ENCODE results near the gene ZNF527.

ZNF527 gene

GRCh38 chr19:37342753-37343152 is 28.1 kb upstream of the ZNF527 start:
- H3K27me3 ChIP-seq (ENCODE audit: insufficient read depth, low read length, poor library complexity) = no peaks in the 10 kb centered on the region
- peaks cover 1% of the 10 kb centered on the region for H3K36me3 ChIP-seq (ENCODE audit: control insufficient read depth, insufficient read depth, low read length)
- H3K18ac ChIP-seq (ENCODE audit: low read length) = no peak overlapping the region
- no peak for DNase-seq
- no peak overlapping the region for H4K5ac ChIP-seq (ENCODE audit: low read length)
- no peak overlapping the region for H3K27ac ChIP-seq (ENCODE audit: low read depth, low read length)
- H3K23ac ChIP-seq (ENCODE audit: low read length) = no peak overlapping the region
- no peak overlapping the region for H3K4me3 ChIP-seq (ENCODE audit: low read length)
- H3K4me1 ChIP-seq (ENCODE audit: control insufficient read depth, low read depth, low read length) = no peaks in the 10 kb centered on the region
- H3K79me2 ChIP-seq (ENCODE audit: control insufficient read depth, insufficient read depth, low read length) = no peaks in the 10 kb centered on the region
- H2BK5ac ChIP-seq (ENCODE audit: low read length) = no peak overlapping the region
- peaks cover 1% of the 10 kb centered on the region for H3K79me1 ChIP-seq (ENCODE audit: low read length)
- H2BK15ac ChIP-seq (replicated peaks; ENCODE audit: low read depth) = no peak overlapping the region
- H2BK120ac ChIP-seq (ENCODE audit: low read depth, low read length) = no peak overlapping the region
- no peak overlapping the region for H4K8ac ChIP-seq (ENCODE audit: low read depth, low read length)
- no peak overlapping the region for H2AK5ac ChIP-seq (ENCODE audit: low read length)
- H3K4me2 ChIP-seq (ENCODE audit: low read length) = no peak overlapping the region
- no CpG with 5 or more reads among the region's 5 CpGs for WGBS (ENCODE audit: extremely low coverage, insufficient coverage, low lambda C conversion rate)
- no peak overlapping the region for H3K56ac ChIP-seq (ENCODE audit: low read length)
- no peak overlapping the region for H3K4ac ChIP-seq (ENCODE audit: low read depth, low read length)
- no peak overlapping the region for H3K9ac ChIP-seq (ENCODE audit: low read length)

DNA sequence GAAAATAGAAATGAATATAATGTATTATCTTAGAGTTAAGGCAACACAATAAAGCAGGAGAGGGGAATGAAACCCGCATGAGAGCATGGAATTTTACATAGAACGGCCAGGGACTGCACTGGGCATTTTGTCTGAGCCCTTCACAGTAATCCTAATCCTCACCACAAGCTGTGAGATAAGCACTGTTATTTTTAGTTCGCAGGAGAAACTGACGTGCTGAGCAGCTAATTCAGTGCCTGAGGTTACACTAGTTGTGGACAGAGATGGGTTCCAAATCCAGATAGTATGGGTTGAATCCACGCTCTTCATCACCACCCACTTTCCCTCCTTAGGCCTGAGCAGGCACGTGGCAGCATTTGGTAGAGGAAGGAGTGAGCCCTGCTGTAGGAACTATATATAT is 24.8 kb upstream of the ZNF527 start:
- Histone ChIP-seq H2BK120ac (ENCODE audit: low read depth, low read length) (no peak overlapping the region), H3K4me3 (ENCODE audit: low read length) (no peak overlapping the region), H3K36me3 (ENCODE audit: control insufficient read depth, insufficient read depth, low read length) (peaks cover 1% of the 10 kb centered on the region), H4K8ac (ENCODE audit: low read depth, low read length) (no peak overlapping the region), H2AK5ac (ENCODE audit: low read length) (no peak overlapping the region), H3K9ac (ENCODE audit: low read length) (no peak overlapping the region), H4K5ac (ENCODE audit: low read length) (no peak overlapping the region), H3K79me1 (ENCODE audit: low read length) (no peaks in the 10 kb centered on the region), H3K79me2 (ENCODE audit: control insufficient read depth, insufficient read depth, low read length) (no peaks in the 10 kb centered on the region), H3K4me2 (ENCODE audit: low read length) (no peak overlapping the region), H3K23ac (ENCODE audit: low read length) (no peak overlapping the region), H3K18ac (ENCODE audit: low read length) (no peak overlapping the region), H3K27me3 (ENCODE audit: insufficient read depth, low read length, poor library complexity) (no peaks in the 10 kb centered on the region), H3K4ac (ENCODE audit: low read depth, low read length) (no peak overlapping the region), H2BK15ac (replicated peaks; ENCODE audit: low read depth) (no peak overlapping the region), H3K4me1 (ENCODE audit: control insufficient read depth, low read depth, low read length) (no peaks in the 10 kb centered on the region), H2BK5ac (ENCODE audit: low read length) (no peak overlapping the region), H3K27ac (ENCODE audit: low read depth, low read length) (no peak overlapping the region), H3K56ac (ENCODE audit: low read length) (no peak overlapping the region)
- no peak for DNase-seq
- no CpG with 5 or more reads among the region's 6 CpGs for WGBS (ENCODE audit: extremely low coverage, insufficient coverage, low lambda C conversion rate)

GRCh38 chr19:37348060-37348459 is 22.8 kb upstream of the ZNF527 start:
- H3K23ac ChIP-seq (ENCODE audit: low read length) = no peak overlapping the region
- H3K79me2 ChIP-seq (ENCODE audit: control insufficient read depth, insufficient read depth, low read length) = no peaks in the 10 kb centered on the region
- no peak overlapping the region for H3K9ac ChIP-seq (ENCODE audit: low read length)
- H4K8ac ChIP-seq (ENCODE audit: low read depth, low read length) = no peak overlapping the region
- H2BK15ac ChIP-seq (replicated peaks; ENCODE audit: low read depth) = no peak overlapping the region
- H3K36me3 ChIP-seq (ENCODE audit: control insufficient read depth, insufficient read depth, low read length) = peaks cover 1% of the 10 kb centered on the region
- H3K27ac ChIP-seq (ENCODE audit: low read depth, low read length) = no peak overlapping the region
- no peaks in the 10 kb centered on the region for H3K79me1 ChIP-seq (ENCODE audit: low read length)
- no peak overlapping the region for H3K4me3 ChIP-seq (ENCODE audit: low read length)
- WGBS (ENCODE audit: extremely low coverage, insufficient coverage, low lambda C conversion rate) = 100% methylated on average over 1 of the region's 3 CpGs
- H3K4ac ChIP-seq (ENCODE audit: low read depth, low read length) = no peak overlapping the region
- no peak overlapping the region for H3K4me2 ChIP-seq (ENCODE audit: low read length)
- H4K5ac ChIP-seq (ENCODE audit: low read length) = no peak overlapping the region
- no peak overlapping the region for H2BK120ac ChIP-seq (ENCODE audit: low read depth, low read length)
- no peak for DNase-seq
- no peaks in the 10 kb centered on the region for H3K4me1 ChIP-seq (ENCODE audit: control insufficient read depth, low read depth, low read length)
- no peak overlapping the region for H3K18ac ChIP-seq (ENCODE audit: low read length)
- no peak overlapping the region for H2BK5ac ChIP-seq (ENCODE audit: low read length)
- no peak overlapping the region for H2AK5ac ChIP-seq (ENCODE audit: low read length)
- no peaks in the 10 kb centered on the region for H3K27me3 ChIP-seq (ENCODE audit: insufficient read depth, low read length, poor library complexity)
- no peak overlapping the region for H3K56ac ChIP-seq (ENCODE audit: low read length)

- DNase-seq = no peak
- Histone ChIP-seq H3K23ac (ENCODE audit: low read length) (no peak overlapping the region), H3K36me3 (ENCODE audit: control insufficient read depth, insufficient read depth, low read length) (no peaks in the 10 kb centered on the region), H3K4ac (ENCODE audit: low read depth, low read length) (no peak overlapping the region), H3K4me1 (ENCODE audit: control insufficient read depth, low read depth, low read length) (no peaks in the 10 kb centered on the region), H3K27ac (ENCODE audit: low read depth, low read length) (no peak overlapping the region), H2BK15ac (replicated peaks; ENCODE audit: low read depth) (no peak overlapping the region), H4K8ac (ENCODE audit: low read depth, low read length) (no peak overlapping the region), H2BK5ac (ENCODE audit: low read length) (no peak overlapping the region), H2BK120ac (ENCODE audit: low read depth, low read length) (no peak overlapping the region), H3K18ac (ENCODE audit: low read length) (no peak overlapping the region), H3K27me3 (ENCODE audit: insufficient read depth, low read length, poor library complexity) (no peaks in the 10 kb centered on the region), H4K5ac (ENCODE audit: low read length) (no peak overlapping the region), H2AK5ac (ENCODE audit: low read length) (no peak overlapping the region), H3K9ac (ENCODE audit: low read length) (no peak overlapping the region), H3K56ac (ENCODE audit: low read length) (no peak overlapping the region), H3K4me3 (ENCODE audit: low read length) (no peak overlapping the region), H3K79me1 (ENCODE audit: low read length) (no peaks in the 10 kb centered on the region), H3K4me2 (ENCODE audit: low read length) (no peak overlapping the region), H3K79me2 (ENCODE audit: control insufficient read depth, insufficient read depth, low read length) (no peaks in the 10 kb centered on the region)
Observed at GRCh38 chr19:37353968-37354367, 16.9 kb upstream of the ZNF527 start.

DNA sequence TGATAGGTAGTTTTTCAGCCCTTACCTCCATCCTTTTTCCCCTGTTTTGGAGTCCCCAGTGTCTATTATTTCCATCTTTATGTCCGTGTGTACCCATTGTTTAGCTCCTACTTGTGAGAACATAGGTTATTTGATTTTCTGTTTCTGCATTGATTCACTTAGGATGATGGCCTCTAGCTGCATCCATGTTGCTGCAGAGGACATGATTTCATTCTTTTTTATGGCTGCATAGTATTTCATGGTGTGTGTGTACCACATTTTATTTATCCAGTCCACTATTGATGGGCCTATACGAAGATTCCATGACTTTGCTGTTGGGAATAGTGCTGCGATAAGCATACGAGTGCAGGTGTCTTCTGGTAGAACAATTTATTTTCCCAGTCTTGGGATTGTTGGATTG is 15.0 kb upstream of the ZNF527 start:
- Histone ChIP-seq H3K4me1 (ENCODE audit: control insufficient read depth, low read depth, low read length) (no peaks in the 10 kb centered on the region), H3K4me3 (ENCODE audit: low read length) (no peak overlapping the region)

DNA sequence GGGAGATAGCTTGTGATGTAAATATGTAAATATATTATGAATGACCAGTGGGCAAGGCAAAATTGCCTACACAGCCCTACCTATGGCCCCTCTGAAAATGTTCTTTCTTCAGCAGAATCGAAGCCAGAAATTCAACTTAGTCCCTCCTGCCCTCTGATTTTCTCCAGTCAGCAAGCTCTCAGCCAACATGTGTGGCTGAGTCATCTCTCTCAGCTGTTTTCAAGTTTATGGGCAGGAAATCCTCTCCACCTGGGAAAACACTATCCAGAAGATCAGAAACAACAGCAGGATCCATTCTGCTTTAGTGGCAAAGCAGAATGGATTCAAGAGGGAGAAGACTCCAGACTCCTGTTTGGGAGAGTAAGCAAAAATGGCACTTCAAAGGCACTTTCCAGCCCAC is 8.9 kb upstream of the ZNF527 start:
- Histone ChIP-seq H3K79me1 (ENCODE audit: low read length) (no peaks in the 10 kb centered on the region), H4K8ac (ENCODE audit: low read depth, low read length) (no peak overlapping the region), H3K18ac (ENCODE audit: low read length) (no peak overlapping the region), H3K27me3 (ENCODE audit: insufficient read depth, low read length, poor library complexity) (no peaks in the 10 kb centered on the region), H2AK5ac (ENCODE audit: low read length) (no peak overlapping the region), H3K27ac (ENCODE audit: low read depth, low read length) (no peak overlapping the region), H3K9ac (ENCODE audit: low read length) (no peak overlapping the region), H3K56ac (ENCODE audit: low read length) (no peak overlapping the region), H3K79me2 (ENCODE audit: control insufficient read depth, insufficient read depth, low read length) (no peaks in the 10 kb centered on the region), H3K4me3 (ENCODE audit: low read length) (no peak overlapping the region), H4K5ac (ENCODE audit: low read length) (no peak overlapping the region), H2BK5ac (ENCODE audit: low read length) (no peak overlapping the region), H3K23ac (ENCODE audit: low read length) (no peak overlapping the region), H2BK15ac (replicated peaks; ENCODE audit: low read depth) (no peak overlapping the region), H2BK120ac (ENCODE audit: low read depth, low read length) (no peak overlapping the region), H3K4me2 (ENCODE audit: low read length) (no peak overlapping the region), H3K4me1 (ENCODE audit: control insufficient read depth, low read depth, low read length) (no peaks in the 10 kb centered on the region), H3K36me3 (ENCODE audit: control insufficient read depth, insufficient read depth, low read length) (peaks cover 16% of the 10 kb centered on the region), H3K4ac (ENCODE audit: low read depth, low read length) (no peak overlapping the region)
- DNase-seq = no peak
- WGBS (ENCODE audit: extremely low coverage, insufficient coverage, low lambda C conversion rate) = no CpG with 5 or more reads among the region's 1 CpG

More for the DNA sequence above, 15.0 kb upstream of the ZNF527 start:
- no CpG with 5 or more reads among the region's 4 CpGs for WGBS (ENCODE audit: extremely low coverage, insufficient coverage, low lambda C conversion rate)
- Histone ChIP-seq H3K79me2 (ENCODE audit: control insufficient read depth, insufficient read depth, low read length) (no peaks in the 10 kb centered on the region), H3K79me1 (ENCODE audit: low read length) (no peaks in the 10 kb centered on the region), H3K27me3 (ENCODE audit: insufficient read depth, low read length, poor library complexity) (no peaks in the 10 kb centered on the region), H3K56ac (ENCODE audit: low read length) (no peak overlapping the region), H3K9ac (ENCODE audit: low read length) (no peak overlapping the region), H3K18ac (ENCODE audit: low read length) (no peak overlapping the region), H4K8ac (ENCODE audit: low read depth, low read length) (no peak overlapping the region), H2BK5ac (ENCODE audit: low read length) (no peak overlapping the region), H3K23ac (ENCODE audit: low read length) (no peak overlapping the region), H2AK5ac (ENCODE audit: low read length) (no peak overlapping the region), H4K5ac (ENCODE audit: low read length) (no peak overlapping the region), H3K27ac (ENCODE audit: low read depth, low read length) (no peak overlapping the region), H2BK15ac (replicated peaks; ENCODE audit: low read depth) (no peak overlapping the region), H3K36me3 (ENCODE audit: control insufficient read depth, insufficient read depth, low read length) (no peaks in the 10 kb centered on the region), H2BK120ac (ENCODE audit: low read depth, low read length) (no peak overlapping the region), H3K4ac (ENCODE audit: low read depth, low read length) (no peak overlapping the region), H3K4me2 (ENCODE audit: low read length) (no peak overlapping the region)
- no peak for DNase-seq

Data from mesendoderm (in vitro differentiated cells).